HG03039 (cell line): ENCODE measurements around the gene GJB5.

ENCODE experiments used
- ATAC-seq: cut with Tn5 transposase; IDR thresholded peaks from one replicate; pipeline ENCODE4 v1.9.1; 2021; ENCODE audit warnings: mild to moderate bottlenecking, moderate library complexity; ENCODE audit not compliant: unreplicated experiment

GJB5 gene

GRCh38 chr1:34744851-34745250 is 10.0 kb upstream of the GJB5 start:
- no peak for ATAC-seq

GRCh38 chr1:34745666-34746065 is 9.2 kb upstream of the GJB5 start:
- no peak for ATAC-seq

GRCh38 chr1:34746101-34746500 is 8.7 kb upstream of the GJB5 start:
- no peak for ATAC-seq

- ATAC-seq: no peak
Measured at GRCh38 chr1:34746785-34747637, 7.8 kb upstream of the GJB5 start.

GRCh38 chr1:34747638-34747941 is 7.3 kb upstream of the GJB5 start:
- no peak for ATAC-seq

DNA sequence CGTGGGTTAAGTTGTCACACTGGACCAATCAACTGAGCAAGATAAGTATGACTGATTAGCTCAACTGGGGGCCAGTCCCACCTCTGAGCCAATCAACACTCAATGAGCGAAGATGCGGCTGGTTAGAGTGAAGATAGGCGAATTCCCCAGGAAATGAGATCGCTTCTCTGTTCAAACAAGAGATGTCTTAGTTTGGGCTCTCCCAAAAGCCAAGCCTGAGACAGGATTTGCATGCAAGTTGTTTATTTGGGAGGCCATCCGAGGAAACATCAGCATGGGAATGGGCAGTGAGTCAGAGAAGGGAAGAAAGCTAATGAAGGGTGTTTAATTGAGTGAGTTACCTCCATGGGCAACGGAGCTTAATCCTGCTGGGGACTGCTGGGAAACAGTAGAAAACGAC is 4.9 kb upstream of the GJB5 start:
- ATAC-seq: no peak

DNA sequence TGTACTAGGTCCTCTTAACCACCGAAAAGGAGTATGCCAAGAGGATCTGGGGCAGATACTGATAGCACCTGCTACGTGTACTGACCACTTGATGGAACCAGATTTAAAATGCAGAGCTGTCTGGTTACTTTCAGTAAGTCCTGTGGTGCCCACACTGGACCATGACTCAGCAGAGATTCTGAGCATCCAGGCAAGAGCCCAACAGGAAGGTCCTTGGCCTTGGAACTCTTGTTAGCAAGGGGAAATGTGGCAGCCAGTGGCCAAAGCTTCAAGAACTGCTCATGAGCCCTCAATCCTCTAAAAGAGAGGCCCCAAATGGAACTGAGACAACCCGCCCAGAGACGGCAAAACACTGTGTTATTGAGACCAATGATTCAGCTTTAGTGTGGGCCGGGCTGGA is 4.2 kb upstream of the GJB5 start:
- no peak for ATAC-seq

- no peak for ATAC-seq
Measured at GRCh38 chr1:34753163-34753562, 1.7 kb upstream of the GJB5 start.

- ATAC-seq: no peak
Measured at GRCh38 chr1:34755961-34756360, 1.1 kb downstream of the GJB5 start.

DNA sequence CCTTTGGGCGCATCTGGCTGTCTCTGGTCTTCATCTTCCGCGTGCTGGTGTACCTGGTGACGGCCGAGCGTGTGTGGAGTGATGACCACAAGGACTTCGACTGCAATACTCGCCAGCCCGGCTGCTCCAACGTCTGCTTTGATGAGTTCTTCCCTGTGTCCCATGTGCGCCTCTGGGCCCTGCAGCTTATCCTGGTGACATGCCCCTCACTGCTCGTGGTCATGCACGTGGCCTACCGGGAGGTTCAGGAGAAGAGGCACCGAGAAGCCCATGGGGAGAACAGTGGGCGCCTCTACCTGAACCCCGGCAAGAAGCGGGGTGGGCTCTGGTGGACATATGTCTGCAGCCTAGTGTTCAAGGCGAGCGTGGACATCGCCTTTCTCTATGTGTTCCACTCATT is 2.5 kb downstream of the GJB5 start:
- ATAC-seq: no peak

- ATAC-seq: no peak
Measured at GRCh38 chr1:34758751-34759150, 3.9 kb downstream of the GJB5 start.

GRCh38 chr1:34759503-34760357 is 4.9 kb downstream of the GJB5 start, which contains the start of gene GJB4:
GJB4 (plus strand) TSS chr1:34759740; CDS start chr1:34761255, 1,515 bp downstream.
- ATAC-seq: no peak

DNA sequence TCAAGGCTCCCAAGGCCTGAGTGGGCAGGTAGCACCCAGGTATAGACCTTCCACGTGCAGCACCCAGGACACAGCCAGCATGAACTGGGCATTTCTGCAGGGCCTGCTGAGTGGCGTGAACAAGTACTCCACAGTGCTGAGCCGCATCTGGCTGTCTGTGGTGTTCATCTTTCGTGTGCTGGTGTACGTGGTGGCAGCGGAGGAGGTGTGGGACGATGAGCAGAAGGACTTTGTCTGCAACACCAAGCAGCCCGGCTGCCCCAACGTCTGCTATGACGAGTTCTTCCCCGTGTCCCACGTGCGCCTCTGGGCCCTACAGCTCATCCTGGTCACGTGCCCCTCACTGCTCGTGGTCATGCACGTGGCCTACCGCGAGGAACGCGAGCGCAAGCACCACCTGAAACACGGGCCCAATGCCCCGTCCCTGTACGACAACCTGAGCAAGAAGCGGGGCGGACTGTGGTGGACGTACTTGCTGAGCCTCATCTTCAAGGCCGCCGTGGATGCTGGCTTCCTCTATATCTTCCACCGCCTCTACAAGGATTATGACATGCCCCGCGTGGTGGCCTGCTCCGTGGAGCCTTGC is 6.4 kb downstream of the GJB5 start:
- no peak for ATAC-seq

DNA sequence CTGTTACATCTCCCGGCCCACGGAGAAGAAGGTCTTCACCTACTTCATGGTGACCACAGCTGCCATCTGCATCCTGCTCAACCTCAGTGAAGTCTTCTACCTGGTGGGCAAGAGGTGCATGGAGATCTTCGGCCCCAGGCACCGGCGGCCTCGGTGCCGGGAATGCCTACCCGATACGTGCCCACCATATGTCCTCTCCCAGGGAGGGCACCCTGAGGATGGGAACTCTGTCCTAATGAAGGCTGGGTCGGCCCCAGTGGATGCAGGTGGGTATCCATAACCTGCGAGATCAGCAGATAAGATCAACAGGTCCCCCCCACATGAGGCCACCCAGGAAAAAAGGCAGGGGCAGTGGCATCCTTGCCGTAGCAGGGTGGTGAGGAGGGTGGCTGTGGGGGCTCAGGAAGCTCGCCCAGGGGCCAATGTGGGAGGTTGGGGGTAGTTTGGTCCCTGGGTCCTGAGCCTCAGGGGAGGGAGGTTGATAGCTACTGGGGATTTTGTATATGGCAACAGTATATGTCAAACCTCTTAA is 7.0 kb downstream of the GJB5 start:
- ATAC-seq: no peak

DNA sequence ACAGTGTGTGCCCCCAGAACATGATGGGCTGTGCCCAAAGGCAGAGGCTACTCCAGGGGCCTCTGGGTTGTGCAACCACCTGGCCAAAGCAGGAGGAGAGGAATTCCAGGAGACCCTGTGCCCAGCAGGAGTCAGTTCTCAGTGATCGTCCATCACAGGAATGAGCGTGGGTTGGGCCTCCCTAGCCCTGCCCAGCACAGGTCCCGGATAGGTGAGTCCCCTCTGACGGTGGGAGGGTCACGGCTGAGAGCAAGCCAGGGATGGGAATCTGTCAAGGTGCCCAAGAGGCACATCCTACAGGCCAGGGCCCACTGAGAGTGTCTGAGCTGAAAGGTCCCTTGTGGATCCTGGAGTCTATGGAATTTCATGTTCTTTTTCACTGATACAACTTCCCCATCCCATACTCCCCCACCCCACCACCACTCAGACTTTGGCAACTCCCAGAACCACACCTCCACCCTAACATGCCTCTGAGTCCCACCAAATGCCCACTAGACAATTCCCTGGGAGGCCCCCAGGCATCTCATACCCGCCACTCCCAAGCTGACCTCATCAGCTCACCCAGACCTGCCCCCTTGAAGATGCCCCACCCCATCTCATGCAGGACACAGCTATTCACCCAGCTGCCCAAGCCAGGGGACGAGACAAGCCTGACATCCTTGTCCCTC is 7.8 kb downstream of the GJB5 start:
- no peak for ATAC-seq

DNA sequence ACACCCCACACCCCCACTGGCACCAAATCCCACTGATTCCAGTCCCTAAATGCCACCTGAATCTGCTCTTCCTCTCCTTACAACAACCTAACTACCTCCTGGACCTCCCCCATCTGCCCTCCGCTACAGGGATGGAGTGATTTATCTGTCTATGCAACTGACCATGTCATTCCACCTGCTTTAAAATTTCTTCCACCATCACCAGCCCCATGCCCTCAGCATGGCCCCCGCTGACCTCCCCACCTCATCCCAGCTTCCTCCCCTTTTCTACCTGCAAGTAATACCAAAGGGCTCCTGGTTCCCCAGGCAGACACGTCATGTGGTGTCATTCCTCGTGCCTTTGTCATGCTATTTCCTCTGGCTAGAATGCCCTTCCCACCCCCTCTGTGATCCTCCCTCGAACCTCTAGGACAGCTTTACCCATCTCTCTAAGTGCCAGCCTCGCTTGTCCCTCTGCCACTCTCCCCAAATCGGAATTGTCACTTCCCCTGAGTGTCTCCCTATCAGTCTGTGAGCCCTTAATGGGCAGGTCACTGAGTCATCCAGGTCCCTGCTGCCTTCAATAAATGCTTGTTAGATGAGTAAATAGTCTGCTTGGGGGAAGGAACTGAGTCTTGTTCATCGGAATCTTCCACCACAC is 8.4 kb downstream of the GJB5 start:
- ATAC-seq: no peak

- no peak for ATAC-seq
Measured at GRCh38 chr1:34768856-34769255, 14.0 kb downstream of the GJB5 start.

- ATAC-seq: no peak
Measured at GRCh38 chr1:34770891-34771504, 16.2 kb downstream of the GJB5 start.

DNA sequence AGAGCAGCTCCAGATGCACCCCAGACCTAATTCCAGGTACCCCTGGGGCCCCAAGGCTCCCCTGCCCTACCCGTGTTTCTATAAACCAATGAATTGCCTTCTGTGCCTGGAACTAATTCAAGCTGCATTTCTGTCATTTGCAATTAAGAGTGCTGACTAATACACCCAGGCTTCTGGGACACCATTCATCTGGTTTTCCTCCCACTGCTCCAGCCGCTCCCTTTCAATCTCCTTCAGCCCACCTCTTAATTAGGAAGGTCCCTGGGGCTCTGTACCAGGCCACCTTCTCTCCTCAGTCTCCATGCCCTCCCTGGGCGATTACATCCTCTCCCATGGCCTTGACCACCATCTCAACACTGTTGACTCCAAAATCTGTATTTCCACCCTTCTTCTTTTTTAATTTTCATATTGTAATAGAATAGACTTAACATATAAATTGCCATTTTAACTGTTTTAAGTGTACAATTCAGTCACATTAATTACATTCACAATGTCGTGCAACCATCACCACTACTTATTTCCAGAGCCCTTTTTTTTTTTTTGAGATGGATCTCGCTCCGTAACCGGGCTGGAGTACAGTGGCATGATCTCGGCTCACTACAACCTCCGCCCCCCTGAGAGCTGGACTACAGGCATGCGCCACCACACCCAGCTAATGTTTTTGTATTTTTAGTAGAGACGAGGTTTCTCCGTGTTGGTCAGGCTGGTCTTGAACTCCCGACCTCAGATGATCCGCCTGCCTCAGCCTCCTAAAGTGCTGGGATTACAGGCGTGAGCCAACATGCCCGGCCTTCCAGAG is 16.9 kb downstream of the GJB5 start:
- no peak for ATAC-seq
